Measurements from ENCODE around the gene KCNJ14.

The KCNJ14 gene

DNA sequence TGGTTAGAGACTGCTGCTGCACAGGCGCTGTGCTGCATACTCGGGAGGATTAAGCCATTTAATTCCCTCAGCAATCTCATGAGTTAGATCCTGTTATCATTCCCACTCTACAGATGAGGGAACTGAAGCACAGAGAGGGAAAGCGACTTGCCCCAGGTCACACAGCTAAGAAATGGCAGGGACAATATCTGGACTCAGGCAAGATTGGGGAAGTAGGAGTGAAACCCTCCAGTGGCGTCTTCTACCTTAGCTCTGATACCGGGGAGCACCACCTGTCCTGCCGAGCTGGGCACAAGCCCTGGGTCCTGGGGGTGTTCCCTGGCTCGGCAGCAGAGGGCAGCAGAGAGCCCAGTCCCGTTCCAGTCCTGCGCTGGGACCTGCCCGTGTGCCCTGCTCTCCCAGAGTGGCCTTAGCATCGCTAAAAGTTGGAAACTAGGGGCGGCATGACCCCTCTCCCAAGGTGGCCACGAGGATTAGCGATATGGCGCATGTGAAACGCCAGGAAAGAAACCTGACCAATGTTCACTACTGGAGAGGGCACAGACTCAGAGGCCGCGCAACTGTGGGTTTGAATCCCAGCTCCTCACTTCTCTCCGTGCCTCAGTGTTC lies 34.3 kb downstream of the KCNJ14 start:
- peak; percentile 79 for DNase-seq

DNA sequence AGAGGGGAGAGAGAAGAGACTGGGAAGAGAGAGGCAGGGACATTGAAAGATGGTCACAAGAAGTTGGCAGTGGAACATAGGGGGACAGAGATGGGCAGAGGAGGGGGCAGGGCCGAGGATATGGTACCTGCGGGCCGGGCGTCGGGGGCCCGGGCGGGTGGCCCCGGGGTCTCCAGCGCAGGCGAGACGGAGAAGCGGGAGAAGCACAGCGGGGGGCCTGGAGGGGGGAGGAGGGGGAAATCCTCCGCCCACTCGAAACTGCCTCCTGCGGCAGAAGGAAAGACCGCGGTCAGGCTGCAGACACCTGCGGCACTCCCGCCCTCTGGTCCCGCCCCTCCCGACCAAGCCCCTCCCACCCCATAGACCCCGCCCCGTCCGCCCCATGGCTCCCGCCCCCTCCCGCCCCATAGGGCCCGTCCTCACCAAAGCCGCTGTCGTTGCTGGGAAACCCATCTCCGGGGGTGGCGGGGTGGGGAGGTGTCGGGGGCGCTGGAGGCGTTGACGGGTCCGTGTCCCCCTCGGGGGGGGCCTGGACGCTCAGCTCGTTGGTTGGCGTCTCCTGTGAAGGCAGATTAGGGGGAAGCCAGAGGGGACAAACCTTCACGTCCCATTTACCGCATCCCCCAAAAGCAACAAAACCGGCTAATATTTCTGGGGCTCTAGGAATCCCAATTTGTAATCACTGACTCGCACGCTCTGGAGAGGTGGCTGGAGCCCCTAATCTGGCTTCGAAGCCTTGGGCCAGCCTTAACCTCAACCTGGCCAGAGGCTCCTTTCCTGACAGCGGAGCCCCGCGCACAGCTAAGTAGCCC lies 35.8 kb downstream of the KCNJ14 start:
- DNase-seq = peak; percentile 55

- DNase-seq = no peak
Measured at GRCh38 chr19:48491793-48492123, 36.4 kb downstream of the KCNJ14 start.

- peak; percentile 79 for DNase-seq
Measured at GRCh38 chr19:48492925-48493717, 37.7 kb downstream of the KCNJ14 start.

DNA sequence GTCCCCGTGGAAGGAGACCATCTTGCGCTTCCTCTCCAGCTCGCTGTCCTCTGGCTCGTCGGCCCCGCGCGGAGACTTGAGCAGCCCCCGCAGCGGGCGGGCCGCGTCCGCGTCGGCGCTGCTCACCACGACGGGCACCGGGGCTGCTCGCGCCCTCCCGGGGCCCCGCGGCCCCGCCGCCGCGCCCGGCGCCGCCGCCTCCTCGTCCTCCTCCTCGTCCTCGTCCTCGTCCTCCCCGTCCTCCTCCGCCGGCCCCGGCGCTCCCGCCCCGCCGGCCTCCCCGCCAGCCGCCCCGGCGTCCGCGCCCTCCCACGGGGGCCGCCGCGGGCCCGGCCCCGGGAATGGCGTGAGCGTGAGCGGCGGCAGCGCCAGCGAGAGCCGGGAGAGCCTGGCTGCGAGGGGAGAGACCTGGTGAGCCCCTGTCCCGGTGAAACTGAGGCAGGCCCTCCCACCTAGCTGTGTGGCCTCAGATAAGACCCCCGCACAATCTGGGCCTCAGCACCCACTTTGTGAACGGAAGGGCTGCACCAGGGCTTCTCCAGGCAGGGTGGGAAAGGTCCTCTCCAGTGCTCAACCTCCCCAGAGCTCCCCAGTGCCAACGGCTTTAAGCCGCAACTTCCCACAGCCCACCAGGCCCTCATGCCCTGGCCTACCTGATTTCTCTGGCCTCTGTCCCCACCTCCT lies 38.5 kb downstream of the KCNJ14 start:
- DNase-seq = no peak

DNA sequence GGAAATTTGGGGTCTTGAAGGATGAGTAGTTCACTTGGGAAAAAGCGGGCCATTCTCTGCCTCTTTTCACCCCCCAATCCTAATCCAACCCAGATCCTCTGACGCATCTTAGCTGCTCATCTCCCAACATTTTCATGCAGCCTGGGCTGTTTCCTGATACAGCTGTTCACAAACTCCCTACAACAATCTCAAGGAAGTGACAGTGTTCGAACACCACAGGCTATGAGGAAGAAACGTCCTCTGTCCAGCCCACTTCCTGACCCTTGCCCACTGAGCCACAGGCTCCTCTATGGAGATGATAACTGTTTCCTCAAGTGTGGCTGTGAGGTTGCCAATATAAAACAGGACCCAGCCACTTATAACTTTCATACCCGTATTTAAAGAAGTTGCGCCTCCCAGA lies 40.0 kb downstream of the KCNJ14 start:
- DNase-seq = no peak

- no peak for DNase-seq
Measured at GRCh38 chr19:48496959-48497727, 41.8 kb downstream of the KCNJ14 start.

GRCh38 chr19:48497728-48498594 lies 42.6 kb downstream of the KCNJ14 start:
- DNase-seq = no peak

DNA sequence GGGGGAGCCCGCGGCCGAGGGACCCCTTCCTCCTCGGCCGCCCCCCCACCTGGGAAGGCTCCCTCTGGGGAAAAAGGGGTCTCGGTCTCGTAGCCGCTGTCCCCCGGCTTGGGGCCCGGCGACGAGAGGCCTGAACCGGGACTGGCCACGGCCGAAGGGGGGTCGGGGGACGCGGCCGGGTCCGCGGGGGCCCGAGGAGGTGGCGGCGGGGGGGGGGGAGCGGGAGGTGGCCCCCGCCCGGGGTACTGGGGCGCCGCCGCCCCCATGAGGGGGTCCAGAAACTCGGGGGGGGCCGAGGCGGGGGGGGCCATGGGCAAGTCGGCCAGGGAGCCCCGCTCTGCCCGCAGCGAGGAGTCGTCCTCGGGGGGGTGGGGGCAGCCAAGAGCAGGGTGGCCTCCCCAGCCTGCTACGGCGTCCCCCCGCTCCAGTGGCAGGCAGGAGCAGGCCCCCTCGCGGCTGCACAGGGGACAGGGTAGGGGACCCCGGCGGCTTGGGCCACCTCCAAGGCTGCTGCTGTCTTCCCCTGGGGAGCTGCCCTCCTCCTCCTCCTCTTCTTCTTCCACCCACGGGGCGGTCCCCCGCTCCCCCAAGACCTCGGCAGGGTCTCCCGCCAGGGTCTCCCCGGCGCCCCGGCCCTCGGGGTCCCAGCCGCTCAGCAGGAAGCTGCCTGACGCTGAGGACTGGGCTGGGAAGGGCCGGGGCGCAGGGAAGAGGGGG lies 43.4 kb downstream of the KCNJ14 start:
- no peak for DNase-seq

DNA sequence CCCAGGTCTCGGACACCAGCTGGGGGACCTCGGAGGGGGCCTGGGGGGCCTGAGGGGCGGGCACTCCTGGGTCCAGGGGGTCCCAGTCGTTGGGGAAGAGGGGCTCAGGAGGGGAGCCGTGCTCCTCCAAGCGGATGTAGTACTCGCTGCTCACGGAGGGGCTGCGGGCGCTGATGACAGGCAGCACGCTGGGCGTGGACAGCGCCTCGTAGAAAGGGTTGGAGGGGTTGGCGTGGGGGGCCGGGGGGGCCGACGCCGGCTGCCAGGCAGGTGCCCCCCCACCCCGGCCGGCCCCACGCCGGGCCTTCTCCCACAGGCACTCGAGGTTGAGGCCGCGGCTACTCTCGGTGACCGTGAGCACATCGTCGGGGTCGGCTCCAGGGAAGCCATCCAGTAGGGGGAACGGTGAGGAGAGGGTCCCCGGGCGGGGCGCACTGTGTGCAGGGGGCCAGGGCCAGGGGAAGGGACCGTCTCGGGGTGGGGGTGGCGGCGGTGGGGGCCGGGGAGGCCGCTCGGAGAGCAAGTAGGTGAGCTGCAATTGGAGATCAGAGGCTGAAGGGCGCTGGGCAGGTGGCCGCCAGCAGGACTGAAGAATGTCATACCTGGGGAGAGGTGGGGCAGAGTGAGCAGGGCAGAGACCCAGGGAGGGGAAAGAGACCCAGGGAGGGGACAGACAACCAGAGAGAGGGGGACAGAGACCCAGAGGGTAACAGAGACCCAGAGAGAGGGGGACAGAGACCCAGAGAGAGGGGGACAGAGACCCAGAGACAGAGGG lies 44.1 kb downstream of the KCNJ14 start:
- DNase-seq = no peak

DNA sequence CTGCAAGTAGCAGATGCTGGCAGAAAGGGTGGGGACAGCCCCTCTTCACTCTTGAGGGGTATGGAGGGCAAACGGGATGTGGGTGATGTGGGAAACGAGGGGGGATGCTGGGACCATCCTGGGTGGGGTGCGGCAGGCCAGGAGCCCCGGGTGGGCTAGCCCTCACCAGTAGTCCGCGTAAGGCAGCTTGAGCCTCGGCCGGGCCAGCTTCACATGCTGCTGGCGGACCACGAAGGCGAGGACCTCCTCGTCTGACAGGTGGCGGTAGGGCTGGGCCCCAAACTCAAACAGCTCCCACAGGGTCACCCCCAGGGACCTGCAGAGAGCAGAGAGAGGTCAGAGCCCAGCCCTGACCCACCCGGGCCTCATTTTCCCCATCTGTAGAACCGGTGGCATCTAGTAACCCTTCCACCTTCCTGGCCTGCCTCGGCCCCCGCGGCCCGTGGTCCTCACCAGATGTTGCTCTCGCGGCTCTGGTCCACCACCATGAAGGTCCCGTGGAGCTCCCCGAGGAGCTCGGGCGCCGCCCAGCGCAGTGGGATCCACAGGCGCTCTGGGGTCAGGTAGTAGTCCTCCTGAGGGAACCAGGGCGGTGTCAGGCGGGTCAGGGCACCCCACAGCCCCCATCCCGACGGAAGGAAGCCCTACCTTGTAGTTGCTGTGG lies 45.6 kb downstream of the KCNJ14 start:
- DNase-seq = no peak

- peak; percentile 76 for DNase-seq
Measured at GRCh38 chr19:48501494-48502349, 46.3 kb downstream of the KCNJ14 start.

DNA sequence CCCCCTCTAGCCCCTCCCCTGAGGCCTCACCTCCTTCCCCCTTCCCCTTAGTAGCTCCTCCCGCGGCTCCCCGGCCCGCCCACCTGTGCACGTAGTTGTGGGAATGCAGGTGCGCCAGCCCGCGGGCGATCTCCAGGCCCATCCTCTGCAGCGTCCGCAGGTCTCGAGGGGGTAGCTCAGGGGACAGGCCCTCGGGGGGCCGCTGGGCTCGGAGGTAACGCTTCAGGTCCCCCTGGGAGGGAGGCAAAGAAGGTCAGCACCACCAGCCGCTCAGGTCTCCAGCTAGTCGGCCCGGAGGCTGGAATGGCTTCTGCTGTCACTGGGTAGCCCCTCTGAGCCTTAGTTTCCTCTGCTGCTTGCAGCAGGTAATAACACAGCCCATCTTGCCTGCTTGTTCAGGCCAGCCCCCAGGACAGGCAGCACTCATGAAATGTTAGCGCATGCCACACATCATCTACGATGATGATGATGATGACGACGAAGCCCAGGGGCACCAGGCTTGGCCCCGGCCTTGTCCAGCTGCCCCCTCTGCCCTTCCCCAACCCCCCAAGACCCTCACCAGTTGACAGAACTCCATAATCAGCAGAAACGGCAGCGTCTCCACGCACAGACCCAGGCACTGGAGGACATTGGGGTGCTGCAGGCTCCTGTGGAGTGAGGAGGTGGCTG lies 47.1 kb downstream of the KCNJ14 start:
- DNase-seq = no peak

DNA sequence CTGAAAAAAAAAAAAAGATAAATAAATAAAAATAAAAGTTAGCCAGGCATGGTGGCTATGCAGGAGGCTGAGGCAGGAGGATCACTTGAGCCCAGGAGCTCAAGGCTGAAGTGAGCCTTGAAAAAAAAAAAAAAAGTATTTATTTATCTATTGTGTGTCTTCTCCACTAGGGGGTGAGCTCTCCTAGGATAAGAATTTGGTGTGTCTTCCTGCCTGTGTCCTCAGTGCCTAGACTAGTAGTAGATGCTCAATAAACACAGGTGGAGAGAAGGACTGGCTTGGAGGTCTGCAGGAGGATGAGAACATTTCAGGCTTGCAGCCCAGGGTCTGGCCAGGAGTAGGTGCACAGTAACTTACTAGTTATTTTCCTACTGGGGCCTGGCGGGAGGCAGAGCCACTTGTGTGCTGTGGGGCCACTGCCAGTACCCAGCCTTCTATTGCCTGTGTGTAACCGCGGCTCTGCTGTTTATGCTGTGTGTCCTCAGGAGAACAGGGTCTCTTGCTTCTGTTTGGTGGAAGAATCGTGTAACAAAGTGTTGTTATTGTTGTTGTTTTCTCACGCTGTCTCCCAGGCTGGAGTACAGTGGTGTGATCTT lies 50.9 kb downstream of the KCNJ14 start:
- no peak for DNase-seq

- no peak for DNase-seq
Measured at GRCh38 chr19:48507911-48508439, 52.6 kb downstream of the KCNJ14 start.

GRCh38 chr19:48508729-48509411 lies 53.5 kb downstream of the KCNJ14 start:
- no peak for DNase-seq
